Measurements from ENCODE around the gene SACS. TPM values are rescaled to one million over a fixed set of nuclear protein-coding genes. Genes with fewer than 3 reads are reported as not detected.

Gene SACS
- total and polyA plus RNA-seq, 2 of the 4 experiments (the other 2 are of a cell fraction) = 14.7 to 121 TPM

DNA sequence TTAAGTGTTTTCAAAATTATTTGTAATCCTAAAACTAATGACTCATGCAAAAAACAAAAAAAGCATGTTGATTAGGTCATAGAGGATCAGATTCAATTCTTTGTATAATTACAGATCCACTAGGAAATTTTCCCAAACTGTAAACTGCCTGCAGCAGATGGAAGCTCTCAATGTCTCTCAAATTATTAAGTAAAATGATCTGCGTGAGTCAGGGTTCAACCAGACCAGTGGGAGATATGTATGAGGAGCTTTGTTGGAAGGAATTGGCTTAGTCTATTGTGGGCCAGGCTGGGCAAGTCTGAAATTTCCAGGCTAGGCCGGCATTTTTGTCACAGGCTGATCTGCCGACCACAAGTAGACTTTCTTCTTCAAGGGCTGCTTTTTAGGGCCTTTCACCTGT is 14.4 kb upstream of the SACS start:
- peak; percentile 96 for ATAC-seq (ENCODE audit: low read depth)
- H3K4me2 ChIP-seq (ENCODE audit: low read depth, low read length) = no peak overlapping the region
- peaks cover 4% of the 10 kb centered on the region; the same call in 1 of the 2 replicates for H3K4me1 ChIP-seq (ENCODE audit: control insufficient read depth, insufficient read depth, low read length)
- peak overlapping the region; percentile 56 for H2BK5ac ChIP-seq (ENCODE audit: low read depth, low read length, poor library complexity, severe bottlenecking)
- peak overlapping the region; percentile 77 for H3K14ac ChIP-seq (replicated peaks; ENCODE audit: low read depth, low read length)
- peak overlapping the region; percentile 39; the same call in 1 of the 2 replicates for H3K56ac ChIP-seq (ENCODE audit: extremely low read depth, insufficient read depth, low read length)
- peaks cover 4% of the 10 kb centered on the region for H3K9me1 ChIP-seq (ENCODE audit: insufficient read depth, low read length)
- H4K5ac ChIP-seq (ENCODE audit: low read depth, low read length) = peak overlapping the region; percentile 77
- H3K23ac ChIP-seq (ENCODE audit: low read depth, low read length) = peak overlapping the region; percentile 53; the same call in 1 of the 2 replicates
- peak overlapping the region; percentile 97 for H2BK120ac ChIP-seq (ENCODE audit: low read depth, low read length)
- WGBS, 2 experiments (ENCODE audit: extremely low coverage in 2 of 2, insufficient read length in 1 of 2) = 15% methylated on average over 2 of the region's 3 CpGs; no CpG with 5 or more reads in 1 of the 2 experiments
- dilution Hi-C loops (cut with HindIII; ENCODE audit: low sequenced_read_pairs, unreplicated experiment) = no loop called here
- H3K36me3 ChIP-seq (ENCODE audit: control insufficient read depth, insufficient read depth, low read length) = no peaks in the 10 kb centered on the region
- DNase-seq = peak; percentile 96
- in situ Hi-C loops (cut with MboI; ENCODE audit: low sequenced_read_pairs) = no loop called here
- peak overlapping the region; percentile 82 for H3K18ac ChIP-seq (ENCODE audit: low read depth, low read length)
- POLR2A ChIA-PET (ENCODE audit: unreplicated experiment) = no interaction called here
- H2AFZ ChIP-seq (replicated peaks; ENCODE audit: low read length, poor library complexity) = peak overlapping the region; percentile 7
- peak overlapping the region; percentile 42 to 54; a peak in 3 of 4 replicates for H4K8ac ChIP-seq (ENCODE audit: low read depth in 2 of 2, low read length in 2 of 2)
- peak overlapping the region; percentile 72; the same call in 1 of the 2 replicates for H2BK20ac ChIP-seq (ENCODE audit: low read depth, low read length)
- H3K4ac ChIP-seq (ENCODE audit: low read depth, low read length) = peak overlapping the region; percentile 41; the same call in 1 of the 2 replicates
- intact Hi-C loops (cut with micrococcal nuclease) = loop anchor here (1.0 to 5.0 kb wide), 2 partner anchors 17 to 71 kb away; no protein-coding TSS in a partner anchor
- no peaks in the 10 kb centered on the region for H3K79me1 ChIP-seq (ENCODE audit: low read depth in 1 of 2, low read length in 2 of 2)
- TF ChIP-seq CHD1 (IDR thresholded peaks at IDR 0.05; ENCODE audit: low read depth, low read length) = no peak
- peak; percentile 73 for TF ChIP-seq FOS (IDR thresholded peaks at IDR 0.05; ENCODE audit: low read depth, low read length)
- no peak for TF ChIP-seq RCOR1 (IDR thresholded peaks at IDR 0.05; ENCODE audit: insufficient replicate concordance, low read length)
- peak; percentile 11; the same call in 1 of the 2 replicates for TF ChIP-seq NFE2L2 (IDR thresholded peaks at IDR 0.05; ENCODE audit: low read depth, low read length)
- no peak; the same call in 1 of the 2 replicates for TF ChIP-seq MAFK (IDR thresholded peaks at IDR 0.05; ENCODE audit: low read depth, low read length)
- TF ChIP-seq, protein P1, sequence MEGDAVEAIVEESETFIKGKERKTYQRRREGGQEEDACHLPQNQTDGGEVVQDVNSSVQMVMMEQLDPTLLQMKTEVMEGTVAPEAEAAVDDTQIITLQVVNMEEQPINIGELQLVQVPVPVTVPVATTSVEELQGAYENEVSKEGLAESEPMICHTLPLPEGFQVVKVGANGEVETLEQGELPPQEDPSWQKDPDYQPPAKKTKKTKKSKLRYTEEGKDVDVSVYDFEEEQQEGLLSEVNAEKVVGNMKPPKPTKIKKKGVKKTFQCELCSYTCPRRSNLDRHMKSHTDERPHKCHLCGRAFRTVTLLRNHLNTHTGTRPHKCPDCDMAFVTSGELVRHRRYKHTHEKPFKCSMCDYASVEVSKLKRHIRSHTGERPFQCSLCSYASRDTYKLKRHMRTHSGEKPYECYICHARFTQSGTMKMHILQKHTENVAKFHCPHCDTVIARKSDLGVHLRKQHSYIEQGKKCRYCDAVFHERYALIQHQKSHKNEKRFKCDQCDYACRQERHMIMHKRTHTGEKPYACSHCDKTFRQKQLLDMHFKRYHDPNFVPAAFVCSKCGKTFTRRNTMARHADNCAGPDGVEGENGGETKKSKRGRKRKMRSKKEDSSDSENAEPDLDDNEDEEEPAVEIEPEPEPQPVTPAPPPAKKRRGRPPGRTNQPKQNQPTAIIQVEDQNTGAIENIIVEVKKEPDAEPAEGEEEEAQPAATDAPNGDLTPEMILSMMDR (conservative IDR thresholded peaks at IDR 0.05; ENCODE audit: low read depth, low read length) = no peak
- no peak for TF ChIP-seq POLR2A (IDR thresholded peaks at IDR 0.05; ENCODE audit: low read depth, low read length)
- TF ChIP-seq RAD21 (IDR thresholded peaks at IDR 0.05; ENCODE audit: low read length) = no peak
- TF ChIP-seq CEBPB (IDR thresholded peaks at IDR 0.05; ENCODE audit: low read depth, low read length) = no peak
- TF ChIP-seq BHLHE40 (IDR thresholded peaks at IDR 0.05; ENCODE audit: low read depth, low read length) = 0 out of 2 replicates have a peak, but pooled peaks have one; percentile 8
- TF ChIP-seq MXI1 (IDR thresholded peaks at IDR 0.05; ENCODE audit: borderline replicate concordance, low read depth, low read length) = no peak
- TF ChIP-seq SMC3 (IDR thresholded peaks at IDR 0.05; ENCODE audit: low read depth, low read length) = no peak
- no TSS peak for BruUV-seq (replicated peaks)
- H2AK9ac ChIP-seq (replicated peaks; ENCODE audit: low read depth, low read length, poor library complexity) = no peak overlapping the region
- peak overlapping the region; percentile 83 for H3K27ac ChIP-seq (ENCODE audit: insufficient read depth, low read length)
- no peak overlapping the region for H3K4me3 ChIP-seq (ENCODE audit: insufficient read depth, low read depth, low read length)
- H3K9ac ChIP-seq (ENCODE audit: low read depth, low read length) = no peak overlapping the region; the same call in 1 of the 2 replicates
- H3K9me3 ChIP-seq (ENCODE audit: control insufficient read depth, insufficient read depth, low read length) = no peaks in the 10 kb centered on the region
- H2BK15ac ChIP-seq (ENCODE audit: low read depth, low read length) = peak overlapping the region; percentile 82; the same call in 1 of the 3 replicates
- H4K91ac ChIP-seq (ENCODE audit: insufficient read depth, low read depth, low read length) = no peak overlapping the region
- CTCF ChIA-PET = no interaction called here
- peak overlapping the region; percentile 42; the same call in 1 of the 2 replicates for H2AK5ac ChIP-seq (ENCODE audit: low read depth, low read length)
- no peaks in the 10 kb centered on the region for H3K27me3 ChIP-seq (ENCODE audit: control insufficient read depth, insufficient read depth, low read length)
- H4K20me1 ChIP-seq (ENCODE audit: insufficient read depth, low read length) = no peaks in the 10 kb centered on the region

Data from IMR-90 (cell line).